Left hindlimb (tissue), 1 donor: ENCODE measurements around the gene NPTX1.

ENCODE experiments used
- DNase-seq: peaks from one replicate; pipeline ENCODE4 v3.0.0-alpha.2; 2018

Gene NPTX1

DNA sequence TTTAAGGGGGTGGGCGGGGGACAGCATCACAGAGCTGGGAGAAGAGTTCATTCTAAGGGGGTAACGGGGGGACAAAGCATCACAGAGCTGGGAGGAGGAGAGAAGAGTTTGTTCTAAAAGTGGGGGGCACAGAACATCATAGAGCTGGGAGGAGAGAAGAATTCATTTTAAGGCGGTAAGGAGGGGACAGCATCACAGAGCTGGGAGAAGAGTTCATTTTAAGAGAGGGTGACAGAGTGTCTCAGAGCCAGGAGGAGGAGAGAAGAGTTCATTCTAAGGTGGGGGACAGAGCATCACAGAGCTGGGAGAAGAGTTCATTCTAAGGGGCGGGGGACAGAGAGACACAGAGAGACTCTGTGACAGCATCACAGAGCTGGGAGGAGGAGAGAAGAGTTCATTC is 33.6 kb downstream of the NPTX1 start:
- no peak for DNase-seq

DNA sequence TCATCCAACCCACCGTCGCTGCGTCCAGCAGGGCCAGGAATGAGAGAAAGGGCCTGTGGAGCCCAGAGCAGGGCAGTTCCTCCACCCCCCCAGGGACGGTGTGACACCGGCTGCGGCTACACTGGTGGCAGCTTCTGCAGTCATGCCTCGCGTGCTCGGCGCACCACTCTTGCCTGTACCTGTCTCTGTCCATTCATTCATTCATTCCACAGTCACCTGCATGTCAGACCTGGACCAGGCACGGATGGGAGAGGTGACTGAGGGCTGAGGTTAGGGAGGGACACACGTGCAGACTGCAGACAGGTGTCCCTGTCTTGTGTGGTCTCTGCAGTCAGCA is 34.1 kb downstream of the NPTX1 start:
- DNase-seq: no peak

DNA sequence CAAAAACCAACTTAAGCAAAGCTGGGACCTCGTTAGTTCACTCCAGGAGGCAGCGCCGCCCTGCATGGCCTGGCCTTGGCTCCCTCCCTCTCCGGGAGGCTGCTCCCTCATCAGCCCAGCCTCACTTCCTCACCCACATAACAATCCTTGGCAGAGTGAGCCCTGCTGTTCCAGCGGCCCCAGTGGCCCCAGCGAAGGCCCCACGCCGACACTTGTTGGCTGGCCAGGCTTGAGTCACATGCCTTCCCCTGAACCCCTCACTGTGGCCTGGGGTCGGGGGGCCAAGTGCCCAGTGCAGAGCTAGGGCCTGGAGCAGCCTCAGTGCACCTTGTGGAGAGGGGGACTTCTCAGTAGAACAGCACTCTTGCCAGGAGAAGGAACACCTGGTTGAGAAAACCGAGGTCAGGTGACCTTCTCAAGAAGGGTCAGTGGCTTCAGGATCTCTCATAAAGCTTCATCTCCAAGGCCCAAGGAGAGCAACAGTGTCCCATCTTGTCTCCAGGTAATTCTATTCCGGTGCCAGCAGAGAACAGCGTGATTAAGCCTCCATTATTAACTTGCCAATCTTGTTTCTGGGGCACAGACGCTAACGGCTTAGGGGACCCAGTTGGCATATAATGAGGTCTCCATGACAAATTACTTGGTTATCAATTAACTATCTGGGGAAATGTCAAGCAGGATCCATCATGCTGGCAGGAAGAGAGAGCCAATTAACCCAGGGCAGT is 34.6 kb downstream of the NPTX1 start:
- DNase-seq: no peak

DNA sequence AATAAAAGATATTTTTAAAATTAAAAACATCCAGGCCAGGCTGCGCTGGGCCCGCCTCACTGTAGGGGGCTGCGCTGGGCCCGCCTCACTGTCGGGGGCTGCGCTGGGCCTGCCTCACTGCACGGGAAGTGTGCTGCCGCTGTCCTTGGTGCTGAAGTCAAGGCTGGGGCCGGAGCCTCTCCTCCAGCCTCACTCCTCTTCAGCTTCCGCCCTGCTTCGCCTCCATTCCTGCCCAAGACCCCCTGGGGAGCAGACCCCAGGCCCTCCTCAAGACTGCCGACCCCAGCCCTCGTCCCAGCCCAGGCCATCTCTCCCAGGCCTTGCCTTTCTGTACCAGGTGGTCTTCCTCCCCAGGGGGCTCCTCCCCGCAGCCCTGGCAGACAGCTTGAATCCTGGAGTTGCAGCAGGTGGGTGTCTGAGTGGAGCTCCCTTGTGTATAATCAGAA is 35.3 kb downstream of the NPTX1 start:
- peak; percentile 75 for DNase-seq

DNA sequence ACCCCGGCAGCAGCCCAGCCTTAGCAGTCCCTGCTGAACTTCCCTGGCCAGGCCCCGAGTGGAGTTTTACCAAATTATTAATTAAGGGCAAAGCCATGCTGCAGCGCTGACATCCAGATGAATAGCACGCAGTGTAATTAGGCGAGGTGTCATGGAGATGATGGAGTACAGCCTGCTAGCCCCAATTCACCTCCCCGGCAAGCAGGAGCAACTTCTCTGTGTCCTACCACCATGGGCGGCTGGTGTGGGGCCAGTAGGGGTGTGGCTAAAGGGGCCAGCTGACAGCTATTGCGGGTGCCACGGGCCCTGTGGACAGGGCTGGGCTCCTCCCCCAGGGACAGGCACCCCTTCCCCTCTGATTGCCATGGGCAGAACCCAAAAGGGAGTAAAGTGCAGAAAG is 36.9 kb downstream of the NPTX1 start:
- no peak for DNase-seq

DNA sequence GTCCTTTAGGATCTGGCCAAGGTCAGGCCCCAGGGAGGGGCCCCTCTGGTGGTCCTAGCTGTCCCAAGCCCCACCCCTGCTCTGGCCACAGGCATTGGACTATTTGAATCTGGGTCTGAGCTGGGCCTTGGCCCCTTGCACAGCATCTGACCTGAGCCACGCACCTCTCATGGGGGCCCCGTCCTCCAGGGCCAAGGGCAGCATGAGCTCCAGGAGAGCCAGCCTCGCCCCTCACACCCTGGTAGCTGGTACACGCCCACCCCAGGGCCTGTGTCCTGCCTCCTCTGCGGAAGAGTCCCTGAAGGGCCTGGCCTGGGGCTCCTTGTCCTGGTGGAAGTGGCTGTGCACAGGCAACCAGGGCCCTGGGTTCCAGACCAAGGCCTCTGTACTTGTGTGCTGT is 37.6 kb downstream of the NPTX1 start:
- no peak for DNase-seq

DNA sequence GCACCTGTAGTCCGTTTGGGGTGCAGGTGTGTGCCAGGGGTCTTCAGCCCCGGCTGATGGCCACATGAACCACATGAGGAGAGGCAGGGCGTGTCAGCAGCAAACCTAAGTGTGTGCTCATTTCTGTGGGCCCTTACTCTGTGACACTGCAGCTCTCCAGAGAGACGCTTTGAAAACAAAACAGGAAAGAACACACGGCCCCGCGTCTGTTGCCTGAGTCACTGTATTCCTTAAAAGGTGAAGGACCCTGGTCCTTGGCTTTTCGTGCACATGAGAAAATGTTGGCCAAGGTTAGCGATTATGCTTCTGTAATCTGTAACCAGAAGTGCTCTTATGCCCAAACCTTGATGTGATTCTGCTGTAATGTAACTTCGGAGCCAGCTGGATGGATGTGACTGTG is 38.9 kb downstream of the NPTX1 start:
- DNase-seq: no peak

DNA sequence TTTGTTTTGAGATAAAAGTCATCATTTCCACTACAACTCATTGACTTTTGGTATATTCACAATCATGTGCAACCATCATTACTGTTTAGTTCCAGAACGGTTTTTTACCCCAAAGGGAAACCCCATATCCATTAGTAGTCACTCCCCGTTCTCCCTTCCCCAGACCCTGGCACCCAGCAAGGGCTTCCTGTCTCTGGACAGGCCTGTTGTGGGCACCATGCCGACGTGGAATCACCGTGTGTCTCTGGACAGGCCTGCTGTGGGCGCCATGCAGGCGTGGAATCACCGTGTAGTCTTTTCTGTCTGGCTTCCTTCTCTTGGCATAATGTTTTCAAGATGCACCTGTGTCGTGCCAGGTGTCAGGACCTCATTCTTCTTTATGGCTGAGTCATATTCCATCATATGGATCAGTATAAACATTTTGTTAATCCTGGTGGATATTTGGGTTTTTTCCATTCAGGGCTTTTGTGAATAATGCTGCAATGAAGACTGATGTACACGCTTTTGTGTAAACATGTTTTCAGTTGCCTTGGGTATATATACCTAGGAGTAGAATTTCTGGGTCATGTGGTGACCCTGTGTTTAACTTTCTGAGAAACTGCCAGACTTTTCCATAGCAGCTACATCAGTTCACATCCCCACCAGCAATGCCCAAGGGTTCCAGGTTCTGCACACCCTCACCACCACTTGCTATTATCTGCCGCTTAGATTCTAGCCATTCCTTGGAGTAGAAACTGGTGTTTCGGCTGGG is 42.3 kb downstream of the NPTX1 start:
- DNase-seq: no peak

DNA sequence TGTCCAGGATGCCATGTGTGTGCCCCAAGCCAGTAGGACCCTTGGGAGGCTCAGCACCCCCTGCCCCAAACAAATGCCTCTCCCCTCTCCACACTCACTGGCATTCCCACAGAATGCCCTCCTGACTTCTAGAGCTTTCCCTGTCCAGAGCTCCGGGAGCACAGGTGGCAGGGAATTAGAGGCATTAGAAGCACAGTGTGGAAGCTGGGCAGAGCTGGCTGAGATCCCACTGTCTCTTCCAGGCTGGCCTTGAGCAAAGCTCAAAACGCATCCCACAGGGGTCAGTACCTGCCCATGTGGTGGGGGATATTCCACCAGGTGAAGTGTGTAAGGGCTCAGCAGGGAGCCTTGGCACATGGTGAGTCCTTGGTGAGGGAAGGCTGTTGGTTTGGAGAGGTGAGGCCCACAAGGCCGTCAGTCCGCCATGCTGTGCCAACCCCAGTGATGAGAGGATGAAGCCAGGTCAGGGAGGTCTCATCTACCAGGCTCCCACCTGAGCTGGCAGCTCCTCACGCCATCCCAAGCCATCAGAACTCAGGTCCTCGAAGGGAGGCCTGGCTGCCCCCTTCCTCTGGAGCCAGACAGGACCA is 43.4 kb downstream of the NPTX1 start:
- DNase-seq: no peak

DNA sequence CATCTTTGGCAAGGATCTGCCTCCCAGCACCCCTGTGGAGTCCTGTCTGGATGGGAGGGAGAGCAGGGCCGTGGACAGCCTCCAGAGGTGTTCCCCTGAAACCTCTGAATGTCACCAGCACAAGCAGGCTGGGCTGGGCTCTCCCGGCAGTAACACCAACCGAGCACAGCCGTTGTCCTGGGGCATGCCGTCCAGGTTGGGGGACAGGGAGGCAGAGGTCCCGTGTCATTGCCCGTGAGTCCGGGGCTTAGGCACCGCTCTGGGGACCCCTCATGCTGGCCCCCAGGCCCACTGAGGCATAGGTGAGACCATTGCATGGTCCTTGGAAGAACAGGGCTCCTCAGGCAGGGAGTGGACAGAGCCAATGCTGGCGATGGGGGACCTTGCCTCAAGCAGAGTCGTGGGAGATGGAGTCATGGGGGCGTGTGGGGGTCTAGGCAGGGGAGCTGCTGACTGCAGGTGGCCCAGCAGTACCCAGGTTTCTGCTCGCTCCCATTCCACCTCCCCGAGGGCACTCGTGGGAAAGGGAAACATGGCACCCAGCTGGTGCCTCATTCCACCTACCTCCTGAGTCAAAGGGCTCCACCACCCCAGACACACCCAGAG is 44.0 kb downstream of the NPTX1 start:
- DNase-seq: no peak

DNA sequence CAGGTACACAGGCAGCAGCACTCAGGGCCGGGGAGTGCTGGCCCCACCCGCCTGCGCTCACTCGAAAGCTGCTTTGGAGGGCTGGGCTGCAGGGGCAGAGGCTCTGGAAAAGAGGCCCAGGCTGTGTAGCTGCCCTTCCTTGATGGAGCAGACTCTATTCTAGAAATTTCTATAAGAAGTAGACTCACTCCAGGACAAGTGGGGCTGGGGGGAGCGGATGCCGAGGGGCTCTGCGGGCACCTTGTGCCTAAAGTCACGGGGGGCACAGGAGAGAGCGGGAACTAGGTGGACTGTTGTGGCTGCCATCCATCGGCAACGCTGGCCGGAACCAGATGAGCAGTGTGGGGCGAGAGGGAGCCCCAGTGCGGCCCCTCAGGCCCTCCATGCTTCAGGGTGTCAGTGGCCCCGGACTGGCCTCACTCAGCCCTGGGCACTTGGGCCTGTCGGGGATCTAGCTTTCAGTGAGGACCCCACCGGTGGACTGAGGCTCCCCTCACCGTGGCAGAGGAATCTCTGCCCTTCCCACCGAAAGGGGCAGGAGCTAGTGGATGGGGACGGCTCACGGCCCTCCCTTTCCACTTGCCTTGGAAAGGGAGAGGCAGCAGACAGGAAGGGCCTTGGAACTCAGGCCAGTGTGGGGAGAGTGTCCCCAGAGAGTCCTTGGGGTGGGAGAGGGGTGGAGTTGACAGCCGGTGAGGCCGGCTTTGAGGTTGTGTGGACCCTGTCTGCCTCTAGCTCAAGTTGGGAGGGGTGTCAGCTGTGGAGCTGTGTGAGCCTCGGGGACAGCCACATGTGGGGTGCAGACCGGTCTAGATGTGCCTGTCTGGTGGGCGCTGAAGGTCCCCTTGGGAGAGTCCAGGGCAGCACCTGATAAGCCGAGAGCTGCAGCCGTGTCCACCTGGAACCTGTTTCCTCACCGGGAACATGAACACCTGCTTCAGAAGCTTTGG is 44.9 kb downstream of the NPTX1 start:
- DNase-seq: peak; percentile 13

DNA sequence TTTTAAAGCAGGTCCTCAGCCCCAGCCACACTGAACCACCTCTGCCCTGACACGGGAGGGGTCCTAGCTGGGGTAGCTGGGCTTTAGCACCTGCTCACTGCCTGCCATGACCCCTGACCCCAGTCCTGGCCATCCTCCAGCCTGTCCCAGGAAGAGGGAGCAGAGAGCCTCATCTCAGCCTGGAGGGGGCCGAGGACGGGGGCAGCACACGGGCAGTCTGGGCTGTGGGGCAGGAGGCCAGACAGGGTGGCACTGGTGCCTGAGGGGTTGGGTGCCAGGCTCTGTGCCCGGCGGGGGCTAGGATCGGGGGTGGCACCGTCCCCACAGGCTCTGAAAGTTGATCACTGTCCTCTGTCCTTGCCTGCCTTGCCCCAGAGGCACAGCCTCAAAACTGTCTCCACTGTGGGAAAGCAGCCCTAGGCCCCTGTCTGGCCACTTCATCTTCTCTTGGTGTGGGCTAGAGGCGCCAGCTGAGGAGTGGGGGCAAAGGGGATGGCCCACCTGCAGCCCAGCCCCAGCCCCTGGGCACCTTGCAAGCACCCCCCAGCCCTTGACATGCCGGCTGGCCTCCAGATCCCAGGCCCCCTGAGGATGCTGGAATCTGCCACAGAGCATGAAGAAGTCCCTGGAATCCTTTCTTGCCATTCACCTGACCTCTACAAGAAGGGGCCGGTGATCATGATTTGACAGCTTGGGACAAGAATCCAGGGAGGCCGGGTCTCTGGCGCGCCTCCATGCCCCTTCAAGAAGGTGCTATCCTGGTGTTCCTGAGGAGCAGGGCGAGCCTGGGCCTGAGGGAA is 45.8 kb downstream of the NPTX1 start:
- DNase-seq: peak; percentile 22

DNA sequence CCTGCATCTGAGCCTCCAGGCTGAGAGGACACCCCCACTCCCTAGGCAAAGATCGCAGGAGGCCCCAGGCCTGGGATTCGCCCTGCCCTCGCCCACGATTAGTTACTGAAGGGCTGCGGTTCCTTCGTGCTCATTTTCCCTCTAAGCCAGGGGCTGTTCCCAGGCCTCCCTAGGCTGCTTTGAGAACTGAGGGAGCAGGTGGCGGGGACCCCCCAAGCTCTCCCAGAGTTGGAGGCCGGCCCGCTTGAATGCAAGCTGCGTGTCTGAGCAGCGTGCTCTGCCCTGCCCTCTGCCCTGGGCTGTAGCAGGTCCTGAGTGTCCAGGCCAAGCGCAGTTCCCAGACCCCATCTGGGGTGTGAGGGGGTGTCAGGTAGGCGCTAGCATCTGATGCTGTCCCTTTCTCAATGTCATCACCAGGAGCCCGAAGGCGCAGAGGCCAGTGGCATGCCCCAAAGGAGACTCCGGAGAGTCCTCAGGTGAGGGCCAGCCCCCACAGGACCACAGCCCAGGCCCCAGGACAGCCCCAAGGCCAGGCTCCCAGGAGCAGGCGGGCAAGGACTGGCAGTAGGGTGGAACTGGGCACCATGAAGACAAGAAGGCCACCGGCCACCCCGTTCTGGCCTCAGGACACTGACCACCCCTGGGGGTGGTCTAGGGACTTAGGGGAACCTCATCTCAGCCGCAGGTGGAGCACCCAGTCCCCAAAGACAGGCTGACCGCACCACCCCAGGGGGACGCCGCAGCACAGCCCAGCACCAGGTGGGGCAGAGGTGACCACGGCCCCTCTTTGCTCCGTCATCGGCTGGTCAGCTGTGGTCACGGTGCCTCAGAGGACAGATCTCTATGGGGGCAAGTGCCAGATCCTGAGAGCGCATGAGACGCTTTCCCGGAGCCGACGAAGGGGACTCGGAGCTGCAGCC is 46.8 kb downstream of the NPTX1 start:
- DNase-seq: peak; percentile 17

DNA sequence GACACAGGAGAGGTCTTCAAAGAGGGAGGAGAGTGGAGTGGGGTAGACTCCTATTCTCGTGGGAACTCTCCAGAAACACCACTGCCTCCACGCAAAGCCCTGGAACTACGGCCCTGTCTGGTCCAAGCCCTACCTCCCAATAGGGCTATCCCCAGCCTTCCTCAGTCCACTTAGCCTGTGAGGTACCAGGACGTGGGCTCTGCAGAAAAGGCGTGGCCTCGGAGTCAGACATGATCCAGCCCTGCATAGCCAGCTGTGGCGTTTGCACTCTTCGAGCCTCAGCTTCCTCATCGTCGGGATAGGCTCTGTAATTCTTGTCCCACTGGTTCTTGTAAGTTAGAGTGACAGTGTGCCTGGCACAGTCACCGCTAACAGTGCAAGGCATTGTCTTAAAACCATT is 47.6 kb downstream of the NPTX1 start:
- DNase-seq: peak; percentile 8

DNA sequence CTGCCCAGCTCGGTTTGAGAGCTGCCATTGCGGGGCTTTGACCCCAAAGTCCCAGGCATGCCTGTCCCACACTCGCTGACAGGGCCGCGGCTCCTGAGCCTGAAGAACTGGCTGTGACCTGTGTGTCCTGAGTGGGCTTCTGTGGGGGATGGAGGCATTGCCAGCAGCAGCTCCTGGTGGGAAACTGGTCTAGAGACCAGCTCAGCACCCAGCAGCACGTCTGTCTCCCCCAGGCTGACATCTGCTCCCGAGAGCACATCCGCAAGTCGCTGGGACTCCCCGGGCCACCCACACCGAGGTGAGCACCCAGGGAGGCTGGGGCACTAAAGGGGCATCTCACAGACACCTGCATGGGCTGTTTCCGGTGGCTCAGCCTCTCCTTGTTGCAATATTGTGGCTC is 48.0 kb downstream of the NPTX1 start:
- DNase-seq: peak; percentile 14

DNA sequence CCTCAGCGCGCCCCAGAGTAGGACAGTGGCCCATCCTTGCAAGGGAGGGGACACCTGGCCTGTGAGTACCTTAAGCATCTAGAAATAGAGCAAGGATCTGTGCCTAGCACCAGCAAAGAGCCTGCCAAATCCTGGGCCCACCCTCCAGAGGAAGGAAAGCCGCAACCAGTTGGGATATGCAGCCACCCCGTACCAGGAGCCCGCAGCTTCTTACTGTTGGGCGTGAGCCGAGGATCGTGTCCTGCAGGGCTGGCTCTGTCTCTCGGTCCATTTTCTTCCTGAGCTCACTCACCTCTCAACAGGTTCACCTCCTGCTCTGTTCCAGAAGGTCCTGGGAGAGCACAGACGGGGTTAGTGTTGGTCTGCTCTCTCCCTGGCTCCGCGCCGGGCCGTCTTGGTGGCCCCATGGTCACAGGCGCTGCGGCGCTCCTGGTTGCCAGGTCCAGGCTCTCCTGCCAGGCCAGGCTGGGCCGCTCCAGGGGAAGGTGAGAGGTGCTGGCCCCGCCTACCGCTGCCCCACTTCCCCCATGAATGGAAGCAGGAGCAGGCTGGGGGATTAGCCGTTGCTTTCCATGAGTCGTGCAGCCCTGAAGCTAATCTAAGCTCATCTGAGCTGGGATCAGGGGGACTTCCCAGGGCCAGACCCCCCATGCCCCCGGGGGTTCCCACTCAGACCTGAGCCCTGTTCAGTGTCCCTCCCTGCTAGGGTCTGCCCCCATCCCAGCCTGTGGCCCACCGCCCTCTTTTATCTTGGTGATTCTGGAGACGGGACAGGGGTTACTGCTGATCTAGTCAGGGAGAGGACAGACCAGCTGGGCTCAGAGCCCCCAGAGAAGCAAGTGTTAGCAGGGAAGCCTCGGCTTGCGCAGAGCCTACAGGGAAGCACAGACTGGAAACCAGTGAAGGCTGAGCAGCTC is 48.8 kb downstream of the NPTX1 start:
- peak; percentile 16 for DNase-seq

DNA sequence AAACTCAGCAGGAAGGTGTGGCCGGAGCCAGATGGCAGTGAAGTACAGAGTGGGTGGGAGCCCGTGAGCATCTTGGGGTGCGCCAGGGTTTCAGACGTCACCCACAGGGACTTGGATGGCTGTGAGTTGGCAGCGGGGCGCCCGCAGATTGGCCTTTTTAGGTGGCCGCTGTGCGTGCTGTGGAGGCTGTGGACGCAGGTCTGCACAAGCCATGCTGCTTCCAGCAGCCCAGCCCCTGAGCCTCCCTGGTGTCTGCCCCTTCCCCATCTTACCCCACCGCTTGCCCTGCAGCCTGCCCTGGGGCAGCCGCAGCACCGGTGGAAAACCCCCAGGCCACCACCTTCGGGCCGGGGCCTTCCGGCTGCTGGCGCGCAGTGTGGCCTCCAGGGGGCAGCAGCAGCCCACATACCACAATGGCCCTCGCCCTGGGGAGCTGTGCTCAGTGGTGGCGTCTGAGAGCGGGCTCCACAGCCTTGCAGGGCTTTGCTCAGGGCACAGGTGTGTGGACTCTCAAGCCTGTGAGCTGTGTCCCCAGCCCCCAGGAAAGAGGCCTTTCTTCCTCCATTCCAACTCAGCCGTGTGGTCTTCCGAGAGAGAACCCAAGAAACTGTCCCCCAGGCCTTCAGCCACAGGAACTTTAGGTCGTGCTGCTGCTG is 49.6 kb downstream of the NPTX1 start:
- DNase-seq: peak; percentile 65

DNA sequence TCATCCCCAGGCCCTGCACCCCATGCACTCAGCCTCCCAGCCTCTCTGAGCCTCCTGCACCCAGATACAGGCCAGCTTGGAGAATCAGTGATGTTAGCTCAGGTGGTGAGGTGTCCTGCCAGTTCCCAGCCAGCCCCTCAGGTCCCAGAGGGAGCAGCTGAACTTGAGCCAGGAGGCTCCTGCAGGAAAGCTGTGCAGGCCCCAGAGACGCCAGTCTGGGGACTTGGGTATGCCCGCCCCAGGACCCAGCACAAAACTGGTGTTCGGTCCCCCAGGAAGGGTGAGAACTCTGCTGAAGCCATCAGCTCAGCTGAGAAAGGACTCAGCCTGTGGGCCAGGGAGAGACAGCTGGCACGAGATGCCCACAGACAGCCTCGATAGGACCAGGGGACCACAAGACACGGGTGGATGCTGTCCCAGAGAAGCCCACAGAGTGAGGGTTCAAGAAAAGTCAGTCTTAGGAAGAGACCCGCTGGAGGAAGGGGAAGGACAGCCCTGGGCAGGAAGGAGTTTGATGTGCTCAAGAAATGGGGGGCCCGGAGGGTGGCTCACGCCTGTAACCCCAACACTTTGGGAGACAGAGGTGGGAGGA is 50.5 kb downstream of the NPTX1 start:
- DNase-seq: no peak
